ENCODE data around the gene CPNE1. TPM values are rescaled to one million over a fixed set of nuclear protein-coding genes. Genes with fewer than 3 reads are reported as not detected.

CPNE1 gene
- total and polyA plus RNA-seq, 10 of the 15 experiments (the other 5 are each of a cell fraction or from before 2014, with no cell fraction given): 84.9 to 209 (median 146) TPM

- TF ChIP-seq BRCA1 (IDR thresholded peaks at IDR 0.05; ENCODE audit: low read depth, low read length) (no peak), CBX3 (IDR thresholded peaks at IDR 0.05; ENCODE audit: borderline replicate concordance, low read depth) (no peak), JUNB (IDR thresholded peaks at IDR 0.05) (no peak), CEBPZ (IDR thresholded peaks at IDR 0.05; ENCODE audit: low read depth, low read length) (no peak), ZNF207 (IDR thresholded peaks at IDR 0.05; ENCODE audit: borderline replicate concordance) (no peak), ZNF384 (IDR thresholded peaks at IDR 0.05; ENCODE audit: borderline replicate concordance, low read depth, low read length) (no peak), PAX8 (IDR thresholded peaks at IDR 0.05) (no peak), RELB (IDR thresholded peaks at IDR 0.05; ENCODE audit: low read depth) (no peak), ESRRA (IDR thresholded peaks at IDR 0.05; ENCODE audit: low read length) (no peak), SUZ12 (IDR thresholded peaks at IDR 0.05; ENCODE audit: unreplicated experiment) (no peak), RBBP5 (conservative IDR thresholded peaks at IDR 0.05) (no peak), CHD4 (IDR thresholded peaks at IDR 0.05) (no peak)
- TF ChIP-seq, protein P1, sequence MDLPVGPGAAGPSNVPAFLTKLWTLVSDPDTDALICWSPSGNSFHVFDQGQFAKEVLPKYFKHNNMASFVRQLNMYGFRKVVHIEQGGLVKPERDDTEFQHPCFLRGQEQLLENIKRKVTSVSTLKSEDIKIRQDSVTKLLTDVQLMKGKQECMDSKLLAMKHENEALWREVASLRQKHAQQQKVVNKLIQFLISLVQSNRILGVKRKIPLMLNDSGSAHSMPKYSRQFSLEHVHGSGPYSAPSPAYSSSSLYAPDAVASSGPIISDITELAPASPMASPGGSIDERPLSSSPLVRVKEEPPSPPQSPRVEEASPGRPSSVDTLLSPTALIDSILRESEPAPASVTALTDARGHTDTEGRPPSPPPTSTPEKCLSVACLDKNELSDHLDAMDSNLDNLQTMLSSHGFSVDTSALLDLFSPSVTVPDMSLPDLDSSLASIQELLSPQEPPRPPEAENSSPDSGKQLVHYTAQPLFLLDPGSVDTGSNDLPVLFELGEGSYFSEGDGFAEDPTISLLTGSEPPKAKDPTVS (IDR thresholded peaks at IDR 0.05; ENCODE audit: low read depth, low read length): no peak
These were observed 72.2 kb downstream of the CPNE1 start (continued) for GRCh38 chr20:35592339-35592974.

Measured in GM12878 (cell line).